ENCODE data around the gene STOML1.

Gene STOML1

GRCh38 chr15:74032046-74032445 is 40.0 kb upstream of the STOML1 start:
- TF ChIP-seq CTCF (conservative IDR thresholded peaks at IDR 0.05; ENCODE audit: control insufficient read depth, insufficient read depth, low read depth, low read length): no peak
- DNase-seq (ENCODE audit: low read depth): no peak
- H3K4me3 ChIP-seq (ENCODE audit: control insufficient read depth, low read depth, low read length): no peak overlapping the region

GRCh38 chr15:74028646-74029045 is 36.6 kb upstream of the STOML1 start:
- no peak for TF ChIP-seq CTCF (conservative IDR thresholded peaks at IDR 0.05; ENCODE audit: control insufficient read depth, insufficient read depth, low read depth, low read length)
- DNase-seq (ENCODE audit: low read depth): no peak
- no peak overlapping the region for H3K4me3 ChIP-seq (ENCODE audit: control insufficient read depth, low read depth, low read length)

GRCh38 chr15:74027688-74028087 is 35.6 kb upstream of the STOML1 start:
- H3K4me3 ChIP-seq (ENCODE audit: control insufficient read depth, low read depth, low read length): no peak overlapping the region
- no peak for TF ChIP-seq CTCF (conservative IDR thresholded peaks at IDR 0.05; ENCODE audit: control insufficient read depth, insufficient read depth, low read depth, low read length)
- DNase-seq (ENCODE audit: low read depth): no peak

- TF ChIP-seq CTCF (conservative IDR thresholded peaks at IDR 0.05; ENCODE audit: control insufficient read depth, insufficient read depth, low read depth, low read length): no peak
- DNase-seq (ENCODE audit: low read depth): no peak
- no peak overlapping the region for H3K4me3 ChIP-seq (ENCODE audit: control insufficient read depth, low read depth, low read length)
Measured at GRCh38 chr15:74025436-74025835, 33.3 kb upstream of the STOML1 start.

GRCh38 chr15:74024687-74025086 is 32.6 kb upstream of the STOML1 start:
- DNase-seq (ENCODE audit: low read depth): no peak
- no peak for TF ChIP-seq CTCF (conservative IDR thresholded peaks at IDR 0.05; ENCODE audit: control insufficient read depth, insufficient read depth, low read depth, low read length)

GRCh38 chr15:74022706-74023470 is 30.8 kb upstream of the STOML1 start:
- H3K4me3 ChIP-seq (ENCODE audit: control insufficient read depth, low read depth, low read length): no peak overlapping the region
- no peak for DNase-seq (ENCODE audit: low read depth)
- no peak for TF ChIP-seq CTCF (conservative IDR thresholded peaks at IDR 0.05; ENCODE audit: control insufficient read depth, insufficient read depth, low read depth, low read length)

More at GRCh38 chr15:74024687-74025086, 32.6 kb upstream of the STOML1 start:
- H3K4me3 ChIP-seq (ENCODE audit: control insufficient read depth, low read depth, low read length): no peak overlapping the region

Data from fibroblast of mammary gland (primary cell).